GM12878 (cell line): Measurements from ENCODE around the gene CSNK1G2. TPM values are rescaled to one million over a fixed set of nuclear protein-coding genes. Genes with fewer than 3 reads are reported as not detected.

ENCODE experiments used
- E2F8 ChIP-seq: fragments of 450-650 bp; IDR thresholded peaks from 2 replicates; pipeline ENCODE4 v1.6.1; 2018; ENCODE audit warnings: mild to moderate bottlenecking, low read depth, moderate library complexity; ENCODE audit not compliant: partially characterized antibody
- FOXM1 ChIP-seq: IDR thresholded peaks from 2 replicates; pipeline ENCODE4 v1.6.1; 2012; ENCODE audit warnings: low read depth, mild to moderate bottlenecking, inconsistent platforms, low read length, moderate library complexity
- polyA plus RNA-seq, 11 experiments: library from polyadenylated mRNA; depleted of rRNA in 4 of 11; unstranded in 6 of 11; stranded (reverse) in 5 of 11; fragments of >200 nt; fragmentation: Nextera tagmentation in 4 of 11; fragmentation: Illumina TruSeq in 1 of 11; extraction: Ambion mirVana in 4 of 11; extraction: Trizol in 1 of 11; gene quantifications; 1 replicate in 1 of 11; 2 replicates in 10 of 11; pipeline versions ENCODE4 v1.2.1 to v1.2.3, GENCODE V29; 2011 to 2016; ENCODE audit warnings: inconsistent platforms in 2 of 11, missing spikeins in 2 of 11, low read depth in 1 of 11
- small RNA-seq: library from RNA; depleted of rRNA; stranded (forward); fragments of <200 nt; gene quantifications from one replicate; pipeline ENCODE3, GENCODE V24; 2014
- total RNA-seq, 4 experiments: library from RNA; depleted of rRNA in 3 of 4; stranded (reverse); fragments of >200 nt in 3 of 4; fragmentation: Illumina TruSeq in 1 of 4; extraction: Trizol in 1 of 4; gene quantifications; 2 replicates each; pipeline versions ENCODE4 v1.2.1 to v1.2.3, GENCODE V29; 2013 to 2021

The CSNK1G2 gene
- total and polyA plus RNA-seq, 10 of the 15 experiments (the other 5 are each of a cell fraction or from before 2014, with no cell fraction given): 0.64 to 109 (median 25.0) TPM

DNA sequence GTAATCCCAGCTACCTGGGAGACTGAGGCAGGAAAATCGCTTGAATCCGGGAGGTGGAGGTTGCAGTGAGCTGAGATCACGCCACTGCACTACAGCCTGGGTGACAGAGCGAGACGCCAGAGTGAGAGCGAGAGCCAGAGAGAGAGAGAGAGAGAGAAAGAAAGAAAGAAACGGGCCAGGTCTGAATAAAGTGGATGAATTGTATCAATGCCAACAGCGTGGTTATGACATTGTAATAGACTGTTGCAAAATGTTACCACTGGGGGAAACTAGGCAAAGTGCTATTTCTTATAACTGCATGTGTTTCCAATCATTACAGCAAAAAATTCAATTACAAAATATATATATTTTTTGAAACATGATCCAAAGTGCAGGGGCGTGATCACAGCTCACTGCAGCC is 86.4 kb downstream of the CSNK1G2 start (continued):
- TF ChIP-seq E2F8: no peak
- no peak for TF ChIP-seq FOXM1

Small RNA genes within 50 kb of the gene (small RNA-seq; reads per million reads assigned to genes)
- not detected for gene AC007136.1

Other genes with a start within 250 kb of the CSNK1G2 start
Only the 7 nearest of the 13 such genes appear.
- 5.2 and 11.7 TPM in 2 replicates for gene REXO1, start 92.7 kb upstream of the CSNK1G2 start, total RNA-seq (2014; rRNA removed)
- gene REXO1, start 92.7 kb upstream of the CSNK1G2 start, total RNA-seq (2014; rRNA removed; fragmentation: Illumina TruSeq; extraction: Trizol): 6.4 and 8.5 TPM in 2 replicates
- 38.1 and 45.2 TPM in 2 replicates for gene REXO1, start 92.7 kb upstream of the CSNK1G2 start, total RNA-seq (2021)
- 2.7 and 9.5 TPM in 2 replicates for gene REXO1, start 92.7 kb upstream of the CSNK1G2 start, polyA plus RNA-seq (2011; rRNA removed)
- 4.0 and 8.2 TPM in 2 replicates for gene REXO1, start 92.7 kb upstream of the CSNK1G2 start, polyA plus RNA-seq (2014; fragmentation: Illumina TruSeq; extraction: Trizol)
- gene REXO1, start 92.7 kb upstream of the CSNK1G2 start, polyA plus RNA-seq (2014; fragmentation: Nextera tagmentation; extraction: Ambion mirVana): under 1 TPM; 0.03 to 0.64 TPM
- gene REXO1, start 92.7 kb upstream of the CSNK1G2 start, polyA plus RNA-seq (2014; rRNA removed): 31.3 and 38.2 TPM in 2 replicates
- gene REXO1, start 92.7 kb upstream of the CSNK1G2 start, polyA plus RNA-seq (2016; fragmentation: Nextera tagmentation; extraction: Ambion mirVana): 1 to 10 TPM; 3.7 to 8.4 TPM
- 5.4 and 6.2 TPM in 2 replicates for gene KLF16, start 77.6 kb upstream of the CSNK1G2 start, total RNA-seq (2014; rRNA removed)
- gene KLF16, start 77.6 kb upstream of the CSNK1G2 start, total RNA-seq (2014; rRNA removed; fragmentation: Illumina TruSeq; extraction: Trizol): 2.2 and 2.6 TPM in 2 replicates
- gene KLF16, start 77.6 kb upstream of the CSNK1G2 start, total RNA-seq (2021): 37.6 and 41.2 TPM in 2 replicates
- gene KLF16, start 77.6 kb upstream of the CSNK1G2 start, polyA plus RNA-seq (2011; rRNA removed): 0.89 and 1.6 TPM in 2 replicates
- gene KLF16, start 77.6 kb upstream of the CSNK1G2 start, polyA plus RNA-seq (2014; fragmentation: Illumina TruSeq; extraction: Trizol): 0.57 and 2.6 TPM in 2 replicates
- gene KLF16, start 77.6 kb upstream of the CSNK1G2 start, polyA plus RNA-seq (2014; fragmentation: Nextera tagmentation; extraction: Ambion mirVana): under 1 TPM; 0.03 to 0.24 TPM
- 13.4 and 13.7 TPM in 2 replicates for gene KLF16, start 77.6 kb upstream of the CSNK1G2 start, polyA plus RNA-seq (2014; rRNA removed)
- gene KLF16, start 77.6 kb upstream of the CSNK1G2 start, polyA plus RNA-seq (2016; fragmentation: Nextera tagmentation; extraction: Ambion mirVana): 1 to 10 TPM; 2.1 to 2.5 TPM
- 109 and 126 TPM in 2 replicates for gene ABHD17A, start 55.7 kb upstream of the CSNK1G2 start, total RNA-seq (2014; rRNA removed)
- 5.6 and 7.0 TPM in 2 replicates for gene ABHD17A, start 55.7 kb upstream of the CSNK1G2 start, total RNA-seq (2014; rRNA removed; fragmentation: Illumina TruSeq; extraction: Trizol)
- 72.6 and 77.6 TPM in 2 replicates for gene ABHD17A, start 55.7 kb upstream of the CSNK1G2 start, total RNA-seq (2021)
- gene ABHD17A, start 55.7 kb upstream of the CSNK1G2 start, polyA plus RNA-seq (2011; rRNA removed): 7.7 and 25.3 TPM in 2 replicates
- gene ABHD17A, start 55.7 kb upstream of the CSNK1G2 start, polyA plus RNA-seq (2014; fragmentation: Illumina TruSeq; extraction: Trizol): 0.87 and 2.5 TPM in 2 replicates
- under 1 TPM in 1 of 2 experiments, not detected in 1; 0.13 TPM for gene ABHD17A, start 55.7 kb upstream of the CSNK1G2 start, polyA plus RNA-seq (2014; fragmentation: Nextera tagmentation; extraction: Ambion mirVana)
- gene ABHD17A, start 55.7 kb upstream of the CSNK1G2 start, polyA plus RNA-seq (2014; rRNA removed): 84.5 and 105 TPM in 2 replicates
- gene ABHD17A, start 55.7 kb upstream of the CSNK1G2 start, polyA plus RNA-seq (2016; fragmentation: Nextera tagmentation; extraction: Ambion mirVana): 10 to 100 TPM; 28.8 to 45.7 TPM
- gene ADAT3, start 35.8 kb upstream of the CSNK1G2 start, total RNA-seq (2014; rRNA removed): 3.8 and 5.6 TPM in 2 replicates
- gene ADAT3, start 35.8 kb upstream of the CSNK1G2 start, total RNA-seq (2014; rRNA removed; fragmentation: Illumina TruSeq; extraction: Trizol): 0.27 TPM in 1 of 2 replicates, not detected in the other
- gene ADAT3, start 35.8 kb upstream of the CSNK1G2 start, total RNA-seq (2021): 11.6 and 11.8 TPM in 2 replicates
- gene ADAT3, start 35.8 kb upstream of the CSNK1G2 start, polyA plus RNA-seq (2011; rRNA removed): 0.13 and 0.46 TPM in 2 replicates
- not detected in 2 replicates for gene ADAT3, start 35.8 kb upstream of the CSNK1G2 start, polyA plus RNA-seq (2014; fragmentation: Illumina TruSeq; extraction: Trizol)
- not detected for gene ADAT3, start 35.8 kb upstream of the CSNK1G2 start, polyA plus RNA-seq (2014; fragmentation: Nextera tagmentation; extraction: Ambion mirVana)
- gene ADAT3, start 35.8 kb upstream of the CSNK1G2 start, polyA plus RNA-seq (2014; rRNA removed): 11.0 and 13.2 TPM in 2 replicates
- gene ADAT3, start 35.8 kb upstream of the CSNK1G2 start, polyA plus RNA-seq (2016; fragmentation: Nextera tagmentation; extraction: Ambion mirVana): 1 to 10 TPM; 7.7 to 8.9 TPM
- gene SCAMP4, start 35.8 kb upstream of the CSNK1G2 start, total RNA-seq (2014; rRNA removed): 16.9 and 19.3 TPM in 2 replicates
- gene SCAMP4, start 35.8 kb upstream of the CSNK1G2 start, total RNA-seq (2014; rRNA removed; fragmentation: Illumina TruSeq; extraction: Trizol): 6.5 and 7.0 TPM in 2 replicates
- 34.7 and 38.7 TPM in 2 replicates for gene SCAMP4, start 35.8 kb upstream of the CSNK1G2 start, total RNA-seq (2021)
- gene SCAMP4, start 35.8 kb upstream of the CSNK1G2 start, polyA plus RNA-seq (2011; rRNA removed): 2.7 and 5.6 TPM in 2 replicates
- 5.1 and 8.7 TPM in 2 replicates for gene SCAMP4, start 35.8 kb upstream of the CSNK1G2 start, polyA plus RNA-seq (2014; fragmentation: Illumina TruSeq; extraction: Trizol)
- 1 to 10 TPM in 1 of 2 experiments, under 1 TPM in 1; 0.63 to 2.3 TPM for gene SCAMP4, start 35.8 kb upstream of the CSNK1G2 start, polyA plus RNA-seq (2014; fragmentation: Nextera tagmentation; extraction: Ambion mirVana)
- 24.4 and 33.2 TPM in 2 replicates for gene SCAMP4, start 35.8 kb upstream of the CSNK1G2 start, polyA plus RNA-seq (2014; rRNA removed)
- gene SCAMP4, start 35.8 kb upstream of the CSNK1G2 start, polyA plus RNA-seq (2016; fragmentation: Nextera tagmentation; extraction: Ambion mirVana): 10 to 100 TPM; 33.8 to 34.4 TPM
- 18.3 and 19.9 TPM in 2 replicates for gene BTBD2, start 74.5 kb downstream of the CSNK1G2 start, total RNA-seq (2014; rRNA removed)
- 8.2 and 10.6 TPM in 2 replicates for gene BTBD2, start 74.5 kb downstream of the CSNK1G2 start, total RNA-seq (2014; rRNA removed; fragmentation: Illumina TruSeq; extraction: Trizol)
- gene BTBD2, start 74.5 kb downstream of the CSNK1G2 start, total RNA-seq (2021): 62.2 and 66.2 TPM in 2 replicates
- 8.8 and 18.6 TPM in 2 replicates for gene BTBD2, start 74.5 kb downstream of the CSNK1G2 start, polyA plus RNA-seq (2011; rRNA removed)
- gene BTBD2, start 74.5 kb downstream of the CSNK1G2 start, polyA plus RNA-seq (2014; fragmentation: Illumina TruSeq; extraction: Trizol): 3.2 and 10.1 TPM in 2 replicates
- gene BTBD2, start 74.5 kb downstream of the CSNK1G2 start, polyA plus RNA-seq (2014; fragmentation: Nextera tagmentation; extraction: Ambion mirVana): under 1 TPM; 0.13 to 0.37 TPM
- 45.4 and 50.9 TPM in 2 replicates for gene BTBD2, start 74.5 kb downstream of the CSNK1G2 start, polyA plus RNA-seq (2014; rRNA removed)
- gene BTBD2, start 74.5 kb downstream of the CSNK1G2 start, polyA plus RNA-seq (2016; fragmentation: Nextera tagmentation; extraction: Ambion mirVana): 1 to 10 TPM; 4.5 to 5.5 TPM
- gene MKNK2, start 110.1 kb downstream of the CSNK1G2 start, total RNA-seq (2014; rRNA removed): 159 and 168 TPM in 2 replicates
- 70.3 and 77.9 TPM in 2 replicates for gene MKNK2, start 110.1 kb downstream of the CSNK1G2 start, total RNA-seq (2014; rRNA removed; fragmentation: Illumina TruSeq; extraction: Trizol)
- gene MKNK2, start 110.1 kb downstream of the CSNK1G2 start, total RNA-seq (2021): 365 and 378 TPM in 2 replicates
- gene MKNK2, start 110.1 kb downstream of the CSNK1G2 start, polyA plus RNA-seq (2011; rRNA removed): 113 and 223 TPM in 2 replicates
- 29.6 and 61.9 TPM in 2 replicates for gene MKNK2, start 110.1 kb downstream of the CSNK1G2 start, polyA plus RNA-seq (2014; fragmentation: Illumina TruSeq; extraction: Trizol)
- 10 to 100 TPM in 1 of 2 experiments, 1 to 10 TPM in 1; 9.6 to 17.6 TPM for gene MKNK2, start 110.1 kb downstream of the CSNK1G2 start, polyA plus RNA-seq (2014; fragmentation: Nextera tagmentation; extraction: Ambion mirVana)
- gene MKNK2, start 110.1 kb downstream of the CSNK1G2 start, polyA plus RNA-seq (2014; rRNA removed): 195 and 218 TPM in 2 replicates
- gene MKNK2, start 110.1 kb downstream of the CSNK1G2 start, polyA plus RNA-seq (2016; fragmentation: Nextera tagmentation; extraction: Ambion mirVana): 10 to 100 TPM; 38.3 to 53.3 TPM